ENCODE data around the gene PPP1R1B. TPM values are rescaled to one million over a fixed set of nuclear protein-coding genes. Genes with fewer than 3 reads are reported as not detected.

The PPP1R1B gene
- total RNA-seq, 4 donors from 2014 or later: 0.26 to 22.0 (median 0.68) TPM

- Histone ChIP-seq H3K27me3 (no peaks in the 10 kb centered on the region), H3K4me1 (peaks cover 0 to 6% of the 10 kb centered on the region in 2 donors), H3K4me3 (no peak overlapping the region), H3K27ac (no peak overlapping the region), H3K9me3 (no peaks in the 10 kb centered on the region), H3K36me3 (no peaks in the 10 kb centered on the region)
- intact Hi-C loops (cut with DNase I; ENCODE audit: low total_unique reads): loop anchor here (10.0 kb wide), 1 partner anchor 50 kb away; the partner anchor contains the start of gene STARD3
- DNase-seq: no peak
- TF ChIP-seq POLR2A (IDR thresholded peaks at IDR 0.05): no peak
- TF ChIP-seq, protein P1, sequence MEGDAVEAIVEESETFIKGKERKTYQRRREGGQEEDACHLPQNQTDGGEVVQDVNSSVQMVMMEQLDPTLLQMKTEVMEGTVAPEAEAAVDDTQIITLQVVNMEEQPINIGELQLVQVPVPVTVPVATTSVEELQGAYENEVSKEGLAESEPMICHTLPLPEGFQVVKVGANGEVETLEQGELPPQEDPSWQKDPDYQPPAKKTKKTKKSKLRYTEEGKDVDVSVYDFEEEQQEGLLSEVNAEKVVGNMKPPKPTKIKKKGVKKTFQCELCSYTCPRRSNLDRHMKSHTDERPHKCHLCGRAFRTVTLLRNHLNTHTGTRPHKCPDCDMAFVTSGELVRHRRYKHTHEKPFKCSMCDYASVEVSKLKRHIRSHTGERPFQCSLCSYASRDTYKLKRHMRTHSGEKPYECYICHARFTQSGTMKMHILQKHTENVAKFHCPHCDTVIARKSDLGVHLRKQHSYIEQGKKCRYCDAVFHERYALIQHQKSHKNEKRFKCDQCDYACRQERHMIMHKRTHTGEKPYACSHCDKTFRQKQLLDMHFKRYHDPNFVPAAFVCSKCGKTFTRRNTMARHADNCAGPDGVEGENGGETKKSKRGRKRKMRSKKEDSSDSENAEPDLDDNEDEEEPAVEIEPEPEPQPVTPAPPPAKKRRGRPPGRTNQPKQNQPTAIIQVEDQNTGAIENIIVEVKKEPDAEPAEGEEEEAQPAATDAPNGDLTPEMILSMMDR (IDR thresholded peaks at IDR 0.05): no peak
These were observed 57.8 kb downstream of the PPP1R1B start for GRCh38 chr17:39684369-39685192.

Other genes with a start within 250 kb of the PPP1R1B start
- gene FBXL20, start 225.3 kb upstream of the PPP1R1B start, total RNA-seq: 10 to 100 TPM in 3 of 4 donors, 1 to 10 TPM in 1; 6.4 to 29.0 (median 19.8) TPM
- 10 to 100 TPM; 19.7 to 49.6 (median 25.9) TPM for gene MED1, start 175.7 kb upstream of the PPP1R1B start, total RNA-seq
- 10 to 100 TPM; 17.9 to 86.0 (median 27.2) TPM for gene CDK12, start 165.5 kb upstream of the PPP1R1B start, total RNA-seq
- not detected for gene NEUROD2, start 19.0 kb upstream of the PPP1R1B start, total RNA-seq
- 10 to 100 TPM; 21.0 to 62.3 (median 26.0) TPM for gene STARD3, start 10.2 kb downstream of the PPP1R1B start, total RNA-seq
- gene TCAP, start 38.4 kb downstream of the PPP1R1B start, total RNA-seq: 1 to 10 TPM in 1 of 4 donors, under 1 TPM in 1, not detected in 2; 0.28 to 2.2 TPM
- gene PNMT, start 41.5 kb downstream of the PPP1R1B start, total RNA-seq: 1 to 10 TPM in 3 of 4 donors, not detected in 1; 3.8 to 5.0 (median 4.7) TPM
- gene PGAP3, start 61.1 kb downstream of the PPP1R1B start, total RNA-seq: 10 to 100 TPM in 3 of 4 donors, 1 to 10 TPM in 1; 4.6 to 24.8 (median 19.5) TPM
- gene ERBB2, start 73.1 kb downstream of the PPP1R1B start, total RNA-seq: 10 to 100 TPM; 11.8 to 98.8 (median 44.6) TPM
- gene MIEN1, start 103.6 kb downstream of the PPP1R1B start, total RNA-seq: 100 to 1,000 TPM in 1 of 4 donors, 10 to 100 TPM in 2, 1 to 10 TPM in 1; 4.9 to 125 (median 58.5) TPM
- 10 to 100 TPM in 1 of 4 donors, 1 to 10 TPM in 2, under 1 TPM in 1; 0.51 to 14.3 (median 5.6) TPM for gene GRB7, start 111.0 kb downstream of the PPP1R1B start, total RNA-seq
- 1 to 10 TPM in 3 of 4 donors, under 1 TPM in 1; 0.88 to 2.1 (median 1.6) TPM for gene IKZF3, start 237.4 kb downstream of the PPP1R1B start, total RNA-seq
- gene ZPBP2, start 241.2 kb downstream of the PPP1R1B start, total RNA-seq: not detected